ENCODE measurements around the gene ZNF200.
"Not testable (repeated sequence)": the region's sequence is repeated elsewhere in the genome, so short reads cannot be mapped to it uniquely, and the experiment has no call there.

ZNF200 gene, protein sequence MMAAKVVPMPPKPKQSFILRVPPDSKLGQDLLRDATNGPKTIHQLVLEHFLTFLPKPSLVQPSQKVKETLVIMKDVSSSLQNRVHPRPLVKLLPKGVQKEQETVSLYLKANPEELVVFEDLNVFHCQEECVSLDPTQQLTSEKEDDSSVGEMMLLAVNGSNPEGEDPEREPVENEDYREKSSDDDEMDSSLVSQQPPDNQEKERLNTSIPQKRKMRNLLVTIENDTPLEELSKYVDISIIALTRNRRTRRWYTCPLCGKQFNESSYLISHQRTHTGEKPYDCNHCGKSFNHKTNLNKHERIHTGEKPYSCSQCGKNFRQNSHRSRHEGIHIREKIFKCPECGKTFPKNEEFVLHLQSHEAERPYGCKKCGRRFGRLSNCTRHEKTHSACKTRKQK

DNA sequence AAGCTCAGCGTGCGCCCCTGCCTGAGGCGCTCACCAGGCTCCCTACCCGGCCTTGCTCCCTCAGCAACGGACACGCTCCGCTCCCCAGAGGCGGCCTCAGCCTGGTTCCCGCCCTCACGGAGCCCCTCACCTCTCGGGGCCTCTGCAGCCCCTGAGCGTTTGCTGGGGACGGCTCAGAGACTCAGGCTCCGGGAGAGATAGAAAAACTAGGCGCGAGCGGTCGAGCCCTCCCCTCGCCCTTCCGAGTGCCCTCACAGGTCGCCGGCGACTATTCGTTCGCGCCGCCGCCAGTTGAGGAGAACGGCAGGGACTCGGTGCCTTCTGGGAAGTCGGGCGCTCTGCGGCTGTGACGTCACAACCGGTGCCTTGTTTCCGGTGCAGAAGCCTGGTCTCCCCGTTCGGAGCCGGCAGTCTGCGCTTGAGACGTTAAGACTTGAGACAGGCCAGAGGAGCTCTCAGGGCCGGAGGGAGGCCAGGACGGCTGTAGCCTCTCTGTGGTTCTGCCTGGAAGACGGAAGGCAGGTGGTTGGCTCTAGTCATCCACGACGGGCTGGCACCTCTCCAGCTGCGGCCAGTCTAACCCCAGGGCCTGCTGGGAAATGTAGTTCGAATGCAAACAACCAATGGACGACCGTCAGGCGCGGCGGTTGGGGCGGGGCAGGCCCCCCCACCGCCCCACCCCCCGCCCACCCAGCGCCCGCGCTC is at the start of gene ZNF200:
ZNF200 (minus strand) TSS at position 302 of the 705 bp plus-strand sequence. CDS start 1,403 bp downstream, outside the sequence.
- DNase-seq (ENCODE audit: low read depth) = peak; percentile 84

- DNase-seq (ENCODE audit: low read depth) = no peak
These were observed 48.8 kb upstream of the ZNF200 start for GRCh38 chr16:3283543-3284447.

DNA sequence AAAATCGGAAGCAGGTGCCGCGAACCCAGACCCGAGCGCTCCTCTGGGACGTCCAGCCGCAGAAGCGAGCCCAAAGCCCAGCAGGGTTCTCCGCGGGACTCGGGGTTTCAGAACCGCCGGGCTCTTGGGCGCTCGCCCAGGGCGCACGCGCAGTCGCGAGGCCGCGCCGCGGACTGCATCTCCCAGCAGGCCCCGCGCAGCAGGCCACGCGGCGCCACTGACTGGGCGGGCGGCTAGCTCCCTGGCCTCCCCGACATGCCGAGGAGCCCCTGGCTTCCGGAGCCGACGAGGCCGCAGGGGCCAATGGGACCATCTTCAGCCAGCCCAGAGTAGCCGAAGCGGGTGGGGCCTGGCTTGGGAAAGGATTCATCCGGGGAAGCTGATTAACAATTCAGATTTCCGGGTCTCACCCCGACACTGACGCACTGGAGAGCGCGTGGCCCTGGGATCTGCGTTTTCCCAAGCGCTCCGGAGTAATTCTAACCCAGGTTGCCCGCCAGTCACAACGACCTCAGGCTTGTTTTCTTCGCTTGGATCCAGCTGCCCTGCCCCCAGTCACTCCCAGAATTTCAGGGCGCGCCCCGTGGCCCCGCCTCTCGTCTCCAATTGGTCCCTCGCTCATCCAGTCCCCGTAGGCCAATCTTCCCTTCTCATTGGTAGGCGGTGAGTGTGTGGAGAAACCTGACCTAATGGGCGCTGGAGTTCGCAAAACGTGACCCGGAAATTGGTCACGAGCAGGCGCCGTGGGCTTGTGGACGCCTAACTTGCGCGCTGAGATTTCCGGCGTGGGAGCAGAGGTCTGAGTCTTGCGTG is 48.0 kb upstream of the ZNF200 start, which contains the start of gene ZNF263:
ZNF263 (plus strand) TSS at position 762 of the 813 bp plus-strand sequence. CDS start 328 bp downstream, outside the sequence.
- DNase-seq (ENCODE audit: low read depth) = peak; percentile 87

DNA sequence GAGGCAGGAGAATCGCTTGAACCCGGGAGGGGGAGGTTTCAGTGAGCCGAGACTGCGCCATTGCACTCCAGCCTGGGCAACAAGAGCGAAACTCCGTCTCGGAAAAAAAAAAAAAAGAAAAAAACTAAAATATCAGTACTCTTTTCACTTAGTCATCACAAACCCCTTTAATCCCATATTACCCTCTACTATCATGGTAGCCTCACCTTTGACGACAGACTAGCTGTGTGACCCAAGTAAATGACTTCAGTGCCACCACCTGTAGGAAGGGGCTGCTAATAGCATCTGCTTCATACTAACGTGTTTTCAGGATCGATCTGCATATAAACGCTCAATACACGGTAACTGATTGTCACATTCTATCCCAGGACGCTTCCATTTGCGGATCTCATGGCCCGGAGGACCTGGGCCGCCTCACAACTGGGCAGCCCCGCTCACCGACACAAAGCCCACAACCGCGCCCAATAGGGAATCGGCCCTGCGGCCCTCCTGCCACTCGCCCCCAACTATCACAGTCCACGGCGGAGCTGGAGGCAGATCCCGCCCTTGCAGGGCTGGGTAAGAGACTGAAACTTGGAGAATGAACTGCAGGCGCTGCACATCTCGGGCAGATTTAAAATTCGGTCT is 47.3 kb upstream of the ZNF200 start:
- no peak for DNase-seq (ENCODE audit: low read depth)

DNA sequence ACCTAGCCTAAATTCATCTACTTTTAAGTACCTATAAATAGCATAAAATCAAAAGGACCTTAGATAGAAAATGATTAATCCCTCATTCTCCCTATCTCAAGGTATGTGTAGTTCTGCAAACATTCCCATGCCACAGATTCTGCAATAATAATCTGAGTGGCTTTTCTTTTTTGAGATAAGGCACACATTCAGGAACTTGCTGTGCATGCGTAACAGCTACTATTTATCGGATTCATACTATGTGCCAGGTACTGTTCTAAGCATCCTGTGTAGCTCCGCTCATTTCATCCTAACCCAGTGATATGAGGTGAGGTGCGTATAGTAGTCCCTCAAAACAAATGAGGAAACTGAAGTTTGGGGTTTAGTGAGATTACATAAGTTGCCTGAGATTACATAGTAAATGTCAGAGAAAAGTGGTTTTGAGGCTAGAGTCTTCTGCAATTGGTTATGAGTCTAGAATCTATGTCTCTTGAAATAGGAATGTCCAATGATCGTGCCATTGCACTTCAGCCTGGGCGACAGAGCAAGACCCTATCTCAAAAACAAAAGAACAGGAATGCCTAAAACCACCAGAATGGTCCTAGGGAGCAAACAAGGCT is 46.4 kb upstream of the ZNF200 start:
- no peak for DNase-seq (ENCODE audit: low read depth)

DNA sequence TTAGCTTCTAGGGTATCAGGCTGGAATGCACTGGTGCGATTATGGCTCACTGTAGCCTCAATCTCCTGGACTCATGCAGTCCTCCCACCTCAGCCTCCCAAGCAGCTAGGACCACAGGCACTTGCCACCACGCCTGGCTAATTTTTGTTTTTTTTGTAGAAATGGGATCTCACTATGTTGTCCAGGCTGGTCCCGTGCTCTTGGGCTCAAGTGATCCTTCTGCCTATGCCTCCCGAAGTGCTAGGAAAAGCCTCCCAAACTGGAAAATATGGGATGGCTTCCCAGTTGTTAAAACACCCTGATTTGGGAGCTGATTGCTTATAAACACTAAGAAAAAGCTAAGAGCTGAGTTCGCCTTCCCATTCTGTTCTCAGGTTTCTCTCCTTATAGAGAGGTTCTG is 41.7 kb upstream of the ZNF200 start:
- DNase-seq (ENCODE audit: low read depth) = no peak

GRCh38 chr16:3274947-3275346 is 40.0 kb upstream of the ZNF200 start:
- no peak for DNase-seq (ENCODE audit: low read depth)

- no peak for DNase-seq (ENCODE audit: low read depth)
These were observed 39.5 kb upstream of the ZNF200 start for GRCh38 chr16:3274490-3274889.

DNA sequence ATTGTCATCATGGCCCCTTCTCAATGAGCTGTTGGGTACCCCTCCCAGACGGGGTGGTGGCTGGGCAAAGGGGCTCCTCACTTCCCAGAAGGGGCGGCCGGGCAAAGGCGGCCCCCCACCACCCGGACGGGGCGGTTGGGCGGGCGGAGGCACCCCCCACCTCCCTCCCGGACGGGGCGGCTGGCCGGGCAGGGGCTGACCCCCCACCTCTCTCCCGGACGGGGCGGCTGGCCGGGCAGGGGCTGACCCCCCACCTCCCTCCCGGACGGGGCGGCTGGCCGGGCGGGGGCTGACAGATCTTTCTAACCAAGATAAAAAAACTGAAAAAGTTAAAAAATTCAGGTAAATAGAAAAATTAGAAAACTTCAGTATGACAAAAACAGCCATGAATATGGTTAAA is 36.3 kb upstream of the ZNF200 start:
- DNase-seq (ENCODE audit: low read depth) = not testable (repeated sequence)

DNA sequence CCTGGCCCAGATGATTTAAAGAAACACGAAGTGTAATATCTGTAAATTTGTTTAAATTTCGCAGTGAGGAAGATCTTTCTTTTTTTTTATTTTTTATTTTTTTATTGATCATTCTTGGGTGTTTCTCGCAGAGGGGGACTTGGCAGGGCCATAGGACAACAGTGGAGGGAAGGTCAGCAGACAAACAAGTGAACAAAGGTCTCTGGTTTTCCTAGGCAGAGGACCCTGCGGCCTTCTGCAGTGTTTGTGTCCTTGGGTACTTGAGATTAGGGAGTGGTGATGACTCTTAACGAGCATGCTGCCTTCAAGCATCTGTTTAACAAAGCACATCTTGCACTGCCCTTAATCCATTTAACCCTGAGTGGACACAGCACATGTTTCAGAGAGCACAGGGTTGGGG is 35.8 kb upstream of the ZNF200 start:
- DNase-seq (ENCODE audit: low read depth) = not testable (repeated sequence)

DNA sequence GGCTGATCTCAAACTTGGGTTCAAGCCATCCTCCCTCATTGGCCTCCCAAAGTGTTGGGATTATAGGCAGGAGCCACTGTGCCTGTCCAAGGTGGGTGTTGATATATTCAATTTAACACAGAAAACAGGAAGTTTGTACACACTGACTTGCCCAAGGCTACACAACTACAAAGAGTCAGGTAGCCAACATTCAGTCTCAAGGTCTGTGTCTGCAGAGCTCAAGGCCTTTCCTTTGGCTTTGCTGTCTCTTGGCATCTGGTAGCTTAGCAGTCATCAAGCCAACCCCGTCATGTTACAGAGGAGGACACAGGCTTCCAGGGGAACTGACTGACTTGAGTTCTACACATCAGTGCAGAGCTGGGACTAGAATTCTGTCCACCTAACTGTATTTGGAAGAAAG is 33.3 kb upstream of the ZNF200 start:
- no peak for DNase-seq (ENCODE audit: low read depth)

- DNase-seq (ENCODE audit: low read depth) = no peak
These were observed 32.0 kb upstream of the ZNF200 start for GRCh38 chr16:3266873-3267537.

DNA sequence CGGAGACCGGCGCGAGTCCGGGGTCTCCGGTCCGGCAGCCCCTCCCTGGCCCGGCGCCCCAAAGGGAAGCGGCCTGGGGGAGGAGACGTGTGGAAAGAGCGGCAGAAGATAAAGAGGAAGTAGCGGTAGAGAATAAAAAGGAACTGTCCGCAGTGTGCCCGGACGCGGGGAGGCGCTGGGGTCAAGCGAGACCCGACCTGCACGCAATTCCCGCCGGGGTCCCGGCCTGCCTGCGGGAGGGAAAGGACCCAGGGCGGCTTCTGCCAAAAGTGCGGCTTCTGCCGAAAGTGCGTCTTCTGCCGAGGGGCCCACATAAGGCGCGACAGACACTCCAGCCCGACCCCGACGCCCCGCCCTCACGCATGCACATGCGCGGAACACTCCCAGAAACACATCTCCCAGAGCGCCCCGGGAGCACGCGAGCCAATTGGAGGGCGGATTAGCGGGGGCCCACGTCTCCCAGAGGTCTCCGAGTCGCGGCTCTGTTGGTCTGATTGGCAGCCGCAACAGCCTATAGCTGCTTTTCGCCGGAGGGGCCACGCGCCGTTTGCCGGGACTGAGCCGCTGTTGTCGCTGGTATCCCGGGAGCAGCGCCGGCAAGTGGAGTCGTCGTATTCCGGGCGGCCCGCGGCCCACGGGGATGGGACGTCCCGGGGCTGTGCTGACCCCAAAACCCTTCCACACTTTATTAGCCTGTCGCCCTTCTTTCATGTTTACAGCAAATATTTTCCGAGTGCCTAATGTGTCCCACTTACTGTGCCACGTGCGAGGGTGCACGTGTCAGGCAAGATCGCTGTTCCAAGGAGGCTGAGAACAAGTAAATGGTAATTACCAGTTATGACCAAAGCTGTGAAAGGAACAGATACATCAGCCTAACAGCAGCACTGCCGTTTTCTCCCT is 29.4 kb upstream of the ZNF200 start:
- peak; percentile 79 for DNase-seq (ENCODE audit: low read depth)

GRCh38 chr16:3262517-3262916 is 27.6 kb upstream of the ZNF200 start:
- no peak for DNase-seq (ENCODE audit: low read depth)

DNA sequence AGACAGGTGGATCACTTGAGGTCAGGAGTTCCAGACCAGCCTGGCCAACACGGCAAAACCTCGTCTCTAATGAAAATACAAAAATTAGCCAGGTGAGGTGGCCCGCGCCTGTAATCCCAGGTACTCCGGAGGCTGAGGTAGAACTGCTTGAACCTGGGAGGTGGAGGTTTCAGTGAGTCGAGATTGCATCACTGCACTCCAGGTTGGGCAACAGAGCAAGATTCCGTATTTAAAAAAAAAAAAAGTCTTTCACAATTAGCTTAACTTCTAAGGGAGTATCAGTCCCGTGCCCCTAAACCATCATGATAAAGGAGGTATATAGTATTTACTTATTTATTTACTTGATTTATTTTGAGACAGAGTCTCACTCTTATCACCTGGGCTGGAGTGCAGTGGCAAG is 24.9 kb upstream of the ZNF200 start:
- DNase-seq (ENCODE audit: low read depth) = no peak

- no peak for DNase-seq (ENCODE audit: low read depth)
These were observed 22.0 kb upstream of the ZNF200 start for GRCh38 chr16:3256866-3257465.

DNA sequence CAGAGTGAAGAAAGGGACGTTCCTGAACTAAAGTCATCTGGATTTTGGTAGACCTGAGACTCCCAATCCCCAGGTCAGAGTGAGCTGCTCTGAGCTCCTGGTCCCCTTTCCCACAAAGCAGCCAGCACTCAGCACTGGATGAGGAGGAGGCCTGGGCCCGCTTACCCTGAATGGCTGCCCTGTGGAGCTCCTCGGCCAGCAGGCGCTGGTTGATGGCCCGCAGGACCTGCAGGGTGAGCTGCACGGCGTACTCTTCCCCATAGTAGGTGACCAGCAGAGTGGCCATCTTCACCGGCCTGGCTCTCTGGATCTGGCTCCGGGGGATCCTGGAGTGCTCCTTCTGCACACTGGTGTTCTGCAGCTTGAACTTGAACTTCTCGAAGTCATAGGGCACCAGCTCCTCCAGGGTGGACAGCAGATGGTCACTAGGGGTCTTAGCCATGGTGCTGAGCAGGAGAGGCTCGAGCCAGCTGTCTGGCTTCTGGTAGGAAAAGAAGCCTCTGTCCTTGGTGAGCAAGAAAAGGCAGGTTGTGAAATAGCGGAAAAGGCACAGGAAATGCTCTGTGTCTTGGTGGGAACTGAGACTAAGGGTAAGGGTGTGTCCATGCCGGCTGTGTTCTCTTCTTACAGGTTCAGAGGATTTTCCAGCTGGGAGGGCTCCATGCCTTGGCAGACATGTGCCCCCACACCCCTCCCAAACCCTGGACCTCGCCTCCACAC is 21.3 kb upstream of the ZNF200 start, which contains the start of gene MEFV:
MEFV (minus strand) TSS at position 488 of the 720 bp plus-strand sequence; CDS start at position 442, 46 bp downstream.
- DNase-seq (ENCODE audit: low read depth) = no peak

DNA sequence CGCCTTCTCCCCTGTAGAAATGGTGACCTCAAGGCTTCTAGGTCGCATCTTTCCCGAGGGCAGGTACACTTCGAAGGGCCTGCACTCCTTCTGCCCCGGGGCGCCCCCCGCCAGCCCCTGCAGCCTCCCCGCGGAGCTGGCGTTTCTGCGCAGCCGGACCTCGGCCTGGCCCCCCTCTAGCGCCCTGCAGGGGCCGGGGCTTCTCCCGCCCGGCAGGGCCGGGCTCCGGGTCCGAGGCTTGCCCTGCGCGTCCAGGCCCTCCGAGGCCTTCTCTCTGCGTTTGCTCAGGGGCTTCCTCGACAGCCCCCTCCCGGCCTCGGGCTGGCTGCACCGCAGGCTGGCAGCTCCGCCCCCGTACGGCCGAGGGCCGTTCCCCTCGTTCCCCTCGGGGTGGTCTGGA is 19.4 kb upstream of the ZNF200 start:
- no peak for DNase-seq (ENCODE audit: low read depth)

All from HS-27A (cell line).